GM23248 (cell line): ENCODE data around the gene HS3ST3B1.

Source experiments
- EZH2 ChIP-seq: fragments of 200-600 bp; sonication (generic); IDR thresholded peaks from 2 replicates; pipeline ENCODE4 v1.6.1; 2018; ENCODE audit warnings: antibody characterized with exemption, mild to moderate bottlenecking; ENCODE audit not compliant: insufficient read depth, poor library complexity, severe bottlenecking
- EZH2phosphoT487 ChIP-seq: fragments of 200-600 bp; sonication (generic); IDR thresholded peaks from 2 replicates; pipeline ENCODE4 v1.6.1; 2018; ENCODE audit warnings: antibody characterized with exemption, moderate library complexity, mild to moderate bottlenecking, low read depth; ENCODE audit not compliant: insufficient read depth

DNA sequence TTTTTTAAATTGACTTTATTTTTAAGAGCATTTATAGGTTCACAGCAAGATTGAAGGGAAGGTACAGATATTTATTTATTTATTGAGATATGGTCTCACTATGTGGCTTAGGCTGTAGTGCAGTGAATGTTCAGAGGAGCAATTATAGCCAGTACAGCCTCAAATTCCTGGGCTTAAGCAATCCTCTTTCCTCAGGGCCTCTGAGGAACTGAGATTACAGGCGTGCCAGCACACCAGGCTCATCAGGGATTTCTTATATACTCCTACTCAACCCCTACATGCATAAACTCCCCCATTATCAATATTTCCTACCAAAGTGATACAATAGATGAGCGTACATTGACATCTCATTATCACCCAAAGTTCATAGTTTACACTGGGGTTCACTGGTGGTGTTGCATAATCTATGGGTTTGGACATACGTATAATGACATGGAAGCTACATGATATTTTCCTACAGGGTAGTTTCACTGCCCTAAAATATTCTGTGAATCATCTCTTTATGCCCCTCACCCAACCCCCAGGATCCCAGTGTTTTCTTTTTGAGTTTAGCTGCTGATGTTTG lies 33.5 kb downstream of the HS3ST3B1 start:
- no peak for TF ChIP-seq EZH2phosphoT487
- TF ChIP-seq EZH2, result no peak
